ENCODE measurements around the gene IVNS1ABP.
A peak's percentile ranks its signal among the peaks of the same experiment; 100 is the strongest.
"Not testable (repeated sequence)": the region's sequence is repeated elsewhere in the genome, so short reads cannot be mapped to it uniquely, and the experiment has no call there.

Gene IVNS1ABP

DNA sequence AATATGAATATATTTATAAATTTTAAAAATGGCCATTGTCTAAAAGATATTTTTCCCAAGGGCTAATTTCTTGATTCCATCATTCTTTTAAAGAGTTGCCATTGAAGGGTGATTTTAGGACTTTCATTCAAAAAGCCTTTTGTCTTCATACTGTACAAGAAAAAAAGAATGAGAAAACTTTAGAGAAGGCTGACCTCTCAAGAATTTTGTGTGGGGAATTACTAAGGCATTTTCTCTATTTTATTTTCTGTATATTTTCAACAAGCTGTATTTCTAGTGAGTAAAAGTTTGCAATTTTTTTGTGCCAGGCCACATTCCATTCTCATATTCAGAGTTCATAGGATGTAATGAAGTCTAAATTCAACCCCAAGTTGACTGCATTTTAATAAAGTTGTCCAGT, 49.3 kb downstream of the IVNS1ABP start:
- Mint-ChIP-seq H3K27me3 (no peaks in the 10 kb centered on the region), H3K27ac (no peak overlapping the region), H3K4me1 (no peaks in the 10 kb centered on the region), H3K9me3 (no peaks in the 10 kb centered on the region), H3K4me3 (no peak overlapping the region), H3K36me3 (no peaks in the 10 kb centered on the region)
- DNase-seq = no peak
- CTCF ChIA-PET = interaction anchor here (1.3 kb wide), 1 partner anchor 9 kb away, joined by 3 read pairs; no protein-coding TSS in a partner anchor

DNA sequence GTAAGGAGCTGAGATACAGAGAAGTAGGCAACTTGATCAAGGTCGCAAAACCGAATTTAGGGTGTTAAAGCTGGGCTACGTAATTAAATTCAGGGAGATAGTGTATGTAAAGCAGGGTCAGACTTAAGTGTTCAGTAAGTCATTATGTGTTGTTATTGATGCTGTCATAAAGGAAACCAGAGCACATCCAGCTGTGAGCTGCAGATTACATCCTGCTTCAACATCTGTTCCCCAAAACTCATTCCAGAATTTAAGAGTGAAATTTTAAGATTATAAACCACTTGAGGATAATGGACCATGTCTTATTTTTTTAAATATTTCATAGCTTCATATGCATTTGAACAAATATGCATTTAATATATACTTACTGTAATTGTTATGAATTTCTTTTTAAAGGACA, 49.7 kb downstream of the IVNS1ABP start:
- no peaks in the 10 kb centered on the region for H3K27me3 Mint-ChIP-seq
- H3K27ac Mint-ChIP-seq = no peak overlapping the region
- H3K9me3 Mint-ChIP-seq = no peaks in the 10 kb centered on the region
- no peak overlapping the region for H3K4me3 Mint-ChIP-seq
- no peak for DNase-seq
- CTCF ChIA-PET = interaction anchor here (1.3 kb wide), 1 partner anchor 10 kb away, joined by 3 read pairs; no protein-coding TSS in a partner anchor
- H3K4me1 Mint-ChIP-seq = no peaks in the 10 kb centered on the region
- no peaks in the 10 kb centered on the region for H3K36me3 Mint-ChIP-seq

DNA sequence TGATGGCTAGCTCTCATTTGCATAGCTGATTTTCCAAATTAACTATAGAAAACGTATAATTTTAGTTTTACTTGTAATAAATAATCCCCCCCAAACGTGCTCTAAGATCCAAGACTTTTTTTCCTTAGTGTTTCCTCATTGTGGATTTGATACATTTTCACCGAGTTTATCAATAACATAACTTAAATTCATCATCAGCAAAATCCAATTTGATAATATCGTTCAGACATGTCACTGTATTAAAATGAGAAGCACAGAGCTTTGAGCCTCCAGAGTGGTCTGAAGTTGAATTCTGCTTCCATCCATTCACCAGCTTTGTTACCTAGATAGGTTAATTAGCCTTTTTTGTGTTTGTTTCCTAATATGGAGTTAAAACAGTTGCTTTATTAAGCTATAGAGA, 51.7 kb downstream of the IVNS1ABP start:
- Mint-ChIP-seq H3K36me3 (no peaks in the 10 kb centered on the region), H3K27me3 (no peaks in the 10 kb centered on the region), H3K4me1 (no peaks in the 10 kb centered on the region), H3K27ac (no peak overlapping the region), H3K9me3 (no peaks in the 10 kb centered on the region), H3K4me3 (no peak overlapping the region)
- no peak for DNase-seq
- CTCF ChIA-PET = interaction anchor here (0.9 to 1.7 kb wide), 2 partner anchors 14 to 15 kb away, joined by 3 read pairs; no protein-coding TSS in a partner anchor

DNA sequence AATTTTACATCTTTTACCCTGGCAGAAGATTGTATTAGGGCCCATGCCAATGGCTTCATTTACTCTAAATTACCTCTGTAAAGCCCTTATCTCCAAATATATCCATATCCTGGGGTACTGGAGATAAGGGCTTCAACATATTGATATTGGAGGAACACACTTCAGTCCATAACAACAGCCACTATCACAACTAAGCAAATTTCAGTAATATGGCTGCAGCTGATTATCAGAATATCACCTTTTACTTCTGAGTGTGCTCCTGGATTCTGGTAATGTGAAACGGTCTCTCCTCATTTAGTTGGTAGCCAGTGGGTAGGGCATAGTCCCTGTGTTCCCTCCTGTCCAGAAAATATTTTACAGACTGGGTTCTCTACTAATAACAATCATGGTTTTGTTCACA, 53.3 kb downstream of the IVNS1ABP start:
- DNase-seq = no peak
- no peaks in the 10 kb centered on the region for H3K27me3 Mint-ChIP-seq
- no peaks in the 10 kb centered on the region for H3K36me3 Mint-ChIP-seq
- H3K27ac Mint-ChIP-seq = no peak overlapping the region
- H3K4me1 Mint-ChIP-seq = peaks cover 3% of the 10 kb centered on the region
- no peaks in the 10 kb centered on the region for H3K9me3 Mint-ChIP-seq
- CTCF ChIA-PET = interaction anchor here (1.7 kb wide), 1 partner anchor 17 kb away, joined by 3 read pairs; no protein-coding TSS in a partner anchor
- no peak overlapping the region for H3K4me3 Mint-ChIP-seq

DNA sequence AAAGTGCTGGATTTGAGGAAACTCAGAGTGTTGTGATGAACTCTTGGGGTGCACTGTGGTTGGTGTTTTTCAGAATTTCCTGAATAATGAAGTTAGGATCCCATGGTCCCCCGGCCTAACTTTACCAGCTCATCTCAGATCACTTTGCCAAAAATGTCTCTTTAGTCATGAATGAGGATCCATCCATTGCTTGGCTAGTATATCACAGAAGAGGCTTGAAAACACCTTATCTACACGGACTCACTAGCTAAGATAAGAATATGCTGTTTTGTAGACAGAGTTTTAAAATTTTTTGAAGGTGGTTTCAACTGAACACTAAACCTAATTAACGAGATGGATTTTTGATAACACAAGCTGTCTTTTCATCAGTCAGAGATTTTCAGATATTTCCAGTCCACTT, 53.8 kb downstream of the IVNS1ABP start:
- no peak overlapping the region for H3K27ac Mint-ChIP-seq
- H3K9me3 Mint-ChIP-seq = no peaks in the 10 kb centered on the region
- no peak for DNase-seq
- no peak overlapping the region for H3K4me3 Mint-ChIP-seq
- H3K4me1 Mint-ChIP-seq = peaks cover 8% of the 10 kb centered on the region
- no peaks in the 10 kb centered on the region for H3K27me3 Mint-ChIP-seq
- CTCF ChIA-PET = no interaction called here
- peaks cover 2% of the 10 kb centered on the region for H3K36me3 Mint-ChIP-seq

DNA sequence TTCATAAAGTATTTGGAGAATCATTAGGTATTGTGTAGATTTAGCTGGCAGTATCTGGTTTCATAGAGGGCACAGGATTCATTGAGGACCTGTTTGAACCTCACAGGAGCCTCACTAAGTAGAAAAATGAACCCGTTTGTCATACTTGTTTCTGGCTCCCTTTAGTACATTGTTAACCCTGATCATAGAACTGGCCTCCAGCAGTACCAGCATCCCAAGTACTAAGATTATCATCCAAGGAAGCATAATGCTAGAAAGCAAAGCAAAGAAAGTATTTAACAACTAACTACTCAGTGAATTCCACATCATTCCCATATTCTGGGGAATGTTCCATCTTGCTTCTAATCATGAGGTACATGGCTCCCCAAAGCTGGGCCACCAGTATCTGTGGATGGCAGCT, 54.9 kb downstream of the IVNS1ABP start:
- H3K27ac Mint-ChIP-seq = no peak overlapping the region
- H3K9me3 Mint-ChIP-seq = no peaks in the 10 kb centered on the region
- CTCF ChIA-PET = no interaction called here
- H3K36me3 Mint-ChIP-seq = peaks cover 2% of the 10 kb centered on the region
- H3K4me1 Mint-ChIP-seq = peaks cover 17% of the 10 kb centered on the region
- no peak for DNase-seq
- H3K27me3 Mint-ChIP-seq = no peaks in the 10 kb centered on the region
- H3K4me3 Mint-ChIP-seq = no peak overlapping the region

DNA sequence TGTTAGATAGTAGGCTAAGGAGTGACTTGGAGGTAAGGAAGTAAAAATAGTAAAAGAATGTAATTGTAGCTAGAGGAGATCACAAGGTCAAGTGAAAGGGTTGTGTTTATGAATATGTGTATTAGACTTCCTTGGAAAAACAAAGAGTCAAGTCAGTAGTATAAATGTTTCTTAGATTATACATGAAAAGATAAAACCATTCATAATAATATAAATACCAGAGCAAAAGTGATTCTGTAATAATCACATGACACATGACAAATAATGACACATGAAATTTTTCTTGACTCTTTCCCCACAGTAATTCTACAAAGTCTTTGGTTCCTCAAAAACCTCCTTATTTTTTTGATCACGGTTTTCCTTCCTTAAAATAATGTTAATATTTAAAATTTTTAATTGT, 56.4 kb downstream of the IVNS1ABP start:
- Mint-ChIP-seq H3K4me1 (peaks cover 22% of the 10 kb centered on the region), H3K27me3 (no peaks in the 10 kb centered on the region), H3K36me3 (peaks cover 2% of the 10 kb centered on the region), H3K9me3 (no peaks in the 10 kb centered on the region), H3K4me3 (no peak overlapping the region), H3K27ac (no peak overlapping the region)
- no peak for DNase-seq
- CTCF ChIA-PET = no interaction called here

DNA sequence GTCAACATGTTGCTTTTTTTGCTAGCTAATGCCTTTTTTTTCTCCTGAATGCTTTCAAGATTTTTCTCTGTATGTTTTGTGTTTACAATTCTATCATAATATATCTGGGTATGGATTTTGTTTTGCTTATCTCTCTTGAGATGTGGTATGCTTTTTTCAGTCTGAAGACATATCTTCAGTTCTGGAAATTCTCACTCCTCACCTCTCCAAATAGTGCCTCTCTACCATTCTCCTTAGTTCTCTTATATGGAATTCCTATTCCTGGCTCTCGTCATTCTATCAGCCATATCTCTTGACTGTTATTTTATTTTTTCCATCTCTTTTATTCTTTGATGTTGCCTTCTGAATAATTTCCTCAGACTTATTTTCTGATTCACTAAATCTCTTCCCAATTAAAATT, 58.4 kb downstream of the IVNS1ABP start:
- Mint-ChIP-seq H3K27ac (no peak overlapping the region), H3K36me3 (peaks cover 6% of the 10 kb centered on the region), H3K9me3 (peaks cover 4% of the 10 kb centered on the region), H3K4me3 (no peak overlapping the region), H3K4me1 (peaks cover 22% of the 10 kb centered on the region), H3K27me3 (no peaks in the 10 kb centered on the region)
- DNase-seq = no peak
- CTCF ChIA-PET = no interaction called here

DNA sequence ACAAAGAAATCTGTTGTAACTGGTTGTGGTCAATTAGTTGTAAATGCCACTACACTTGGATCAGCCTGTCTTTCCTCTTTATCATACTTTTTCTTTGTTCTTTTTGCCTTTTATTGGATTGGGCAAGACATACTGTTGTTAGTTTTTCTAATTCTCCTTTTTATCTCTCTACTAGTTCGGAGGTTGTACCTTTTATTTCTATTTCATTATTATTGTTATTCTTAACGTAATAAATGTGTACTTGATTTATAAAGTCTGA, 59.2 kb downstream of the IVNS1ABP start:
- Mint-ChIP-seq H3K4me3 (no peak overlapping the region), H3K27ac (peak overlapping the region; percentile 62)
- DNase-seq = no peak

DNA sequence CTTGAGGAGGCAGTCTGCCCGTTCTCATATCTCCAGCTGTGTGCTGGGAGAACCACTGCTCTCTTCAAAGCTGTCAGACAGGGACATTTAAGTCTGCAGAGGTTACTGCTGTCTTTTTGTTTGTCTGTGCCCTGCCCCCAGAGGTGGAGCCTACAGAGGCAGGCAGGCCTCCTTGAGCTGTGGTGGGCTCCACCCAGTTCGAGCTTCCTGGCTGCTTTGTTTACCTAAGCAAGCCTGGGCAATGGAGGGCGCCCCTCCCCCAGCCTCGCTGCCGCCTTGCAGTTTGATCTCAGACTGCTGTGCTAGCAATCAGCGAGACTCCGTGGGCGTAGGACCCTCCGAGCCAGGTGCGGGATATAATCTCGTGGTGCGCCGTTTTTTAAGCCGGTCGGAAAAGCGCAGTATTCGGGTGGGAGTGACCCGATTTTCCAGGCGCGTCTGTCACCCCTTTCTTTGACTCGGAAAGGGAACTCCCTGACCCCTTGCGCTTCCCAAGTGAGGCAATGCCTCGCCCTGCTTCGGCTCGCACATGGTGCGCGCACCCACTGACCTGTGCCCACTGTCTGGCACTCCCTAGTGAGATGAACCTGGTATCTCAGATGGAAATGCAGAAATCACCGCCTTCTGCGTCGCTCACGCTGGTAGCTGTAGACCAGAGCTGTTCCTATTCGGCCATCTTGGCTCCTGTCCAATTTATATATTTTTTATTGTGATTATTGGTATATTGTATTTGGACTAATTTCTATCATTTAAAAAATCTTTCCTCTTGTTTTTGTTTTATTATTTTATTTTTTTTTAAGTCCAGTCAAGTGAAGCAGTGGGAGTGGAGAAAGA, 59.7 kb downstream of the IVNS1ABP start:
- CTCF ChIA-PET, DNase-seq, H3K36me3 Mint-ChIP-seq, H3K9me3 Mint-ChIP-seq, H3K27me3 Mint-ChIP-seq: not testable (repeated sequence)
- H3K4me3 Mint-ChIP-seq = peak overlapping the region; percentile 45
- peak overlapping the region; percentile 76 for H3K27ac Mint-ChIP-seq
- H3K4me1 Mint-ChIP-seq = peaks cover 22% of the 10 kb centered on the region

More for the DNA sequence above, 59.2 kb downstream of the IVNS1ABP start:
- Mint-ChIP-seq H3K4me1 (peaks cover 22% of the 10 kb centered on the region), H3K9me3 (peaks cover 4% of the 10 kb centered on the region), H3K27me3 (no peaks in the 10 kb centered on the region), H3K36me3 (peaks cover 6% of the 10 kb centered on the region)
- CTCF ChIA-PET = no interaction called here

DNA sequence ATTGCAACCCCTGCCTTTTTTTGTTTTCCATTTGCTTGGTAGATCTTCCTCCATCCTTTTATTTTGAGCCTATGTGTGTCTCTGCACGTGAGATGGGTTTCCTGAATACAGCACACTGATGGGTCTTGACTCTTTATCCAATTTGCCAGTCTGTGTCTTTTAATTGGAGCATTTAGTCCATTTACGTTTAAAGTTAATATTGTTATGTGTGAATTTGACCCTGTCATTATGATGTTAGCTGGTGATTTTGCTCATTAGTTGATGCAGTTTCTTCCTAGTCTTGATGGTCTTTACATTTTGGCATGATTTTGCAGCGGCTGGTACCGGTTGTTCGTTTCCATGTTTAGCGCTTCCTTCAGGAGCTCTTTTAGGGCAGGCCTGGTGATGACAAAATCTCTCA, 61.4 kb downstream of the IVNS1ABP start:
- H3K36me3 Mint-ChIP-seq, DNase-seq, CTCF ChIA-PET, H3K9me3 Mint-ChIP-seq, H3K4me3 Mint-ChIP-seq, H3K27me3 Mint-ChIP-seq, H3K27ac Mint-ChIP-seq: not testable (repeated sequence)
- H3K4me1 Mint-ChIP-seq = peaks cover 22% of the 10 kb centered on the region

DNA sequence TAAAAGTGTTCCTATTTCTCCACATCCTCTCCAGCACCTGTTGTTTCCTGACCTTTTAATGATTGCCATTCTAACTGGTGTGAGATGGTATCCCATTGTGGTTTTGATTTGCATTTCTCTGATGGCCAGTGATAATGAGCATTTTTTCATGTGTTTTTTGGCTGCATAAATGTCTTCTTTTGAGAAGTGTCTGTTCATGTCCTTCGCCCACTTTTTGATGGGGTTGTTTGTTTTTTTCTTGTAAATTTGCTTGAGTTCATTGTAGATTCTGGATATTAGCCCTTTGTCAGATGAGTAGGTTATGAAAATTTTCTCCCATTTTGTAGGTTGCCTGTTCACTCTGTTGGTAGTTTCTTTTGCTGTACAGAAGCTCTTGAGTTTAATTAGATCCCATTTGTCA, 64.6 kb downstream of the IVNS1ABP start:
- H3K4me1 Mint-ChIP-seq, H3K27ac Mint-ChIP-seq, DNase-seq, H3K36me3 Mint-ChIP-seq, H3K4me3 Mint-ChIP-seq, H3K9me3 Mint-ChIP-seq, CTCF ChIA-PET, H3K27me3 Mint-ChIP-seq: not testable (repeated sequence)

DNA sequence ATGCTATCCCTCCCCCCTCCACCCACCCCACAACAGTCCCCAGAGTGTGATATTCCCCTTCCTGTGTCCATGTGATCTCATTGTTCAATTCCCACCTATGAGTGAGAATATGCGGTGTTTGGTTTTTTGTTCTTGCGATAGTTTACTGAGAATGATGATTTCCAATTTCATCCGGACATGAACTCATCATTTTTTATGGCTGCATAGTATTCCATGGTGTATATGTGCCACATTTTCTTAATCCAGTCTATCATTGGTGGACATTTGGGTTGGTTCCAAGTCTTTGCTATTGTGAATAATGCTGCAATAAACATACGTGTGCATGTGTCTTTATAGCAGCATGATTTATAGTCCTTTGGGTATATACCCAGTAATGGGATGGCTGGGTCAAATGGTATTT, 65.1 kb downstream of the IVNS1ABP start:
- H3K4me3 Mint-ChIP-seq, H3K4me1 Mint-ChIP-seq, H3K27ac Mint-ChIP-seq, DNase-seq, H3K9me3 Mint-ChIP-seq, H3K36me3 Mint-ChIP-seq, H3K27me3 Mint-ChIP-seq, CTCF ChIA-PET: not testable (repeated sequence)

DNA sequence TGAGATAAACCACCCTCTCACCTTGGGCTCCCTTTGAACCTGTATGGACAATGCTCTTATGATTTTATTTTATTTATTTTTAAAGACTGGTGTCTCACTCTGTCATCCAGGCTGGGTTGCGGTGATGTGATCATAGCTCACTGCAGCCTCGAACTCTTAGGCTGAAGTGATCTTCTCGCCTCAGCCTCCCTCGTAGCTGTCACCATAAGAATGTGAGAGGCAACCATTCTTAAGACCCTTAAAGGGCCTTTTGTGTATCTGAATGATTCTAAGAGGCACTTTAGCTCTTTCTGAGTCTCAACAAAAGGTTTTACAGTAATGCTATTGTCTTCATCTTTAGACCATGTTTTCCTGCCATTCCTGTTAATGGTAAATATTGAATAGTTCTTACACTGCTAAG, 67.0 kb downstream of the IVNS1ABP start:
- Mint-ChIP-seq H3K36me3 (peaks cover 4% of the 10 kb centered on the region), H3K4me1 (no peaks in the 10 kb centered on the region), H3K4me3 (no peak overlapping the region), H3K27ac (no peak overlapping the region), H3K9me3 (peaks cover 4% of the 10 kb centered on the region), H3K27me3 (no peaks in the 10 kb centered on the region)
- DNase-seq = no peak
- CTCF ChIA-PET = interaction anchor here (1.2 kb wide), 1 partner anchor 15 kb away, joined by 3 read pairs; no protein-coding TSS in a partner anchor

DNA sequence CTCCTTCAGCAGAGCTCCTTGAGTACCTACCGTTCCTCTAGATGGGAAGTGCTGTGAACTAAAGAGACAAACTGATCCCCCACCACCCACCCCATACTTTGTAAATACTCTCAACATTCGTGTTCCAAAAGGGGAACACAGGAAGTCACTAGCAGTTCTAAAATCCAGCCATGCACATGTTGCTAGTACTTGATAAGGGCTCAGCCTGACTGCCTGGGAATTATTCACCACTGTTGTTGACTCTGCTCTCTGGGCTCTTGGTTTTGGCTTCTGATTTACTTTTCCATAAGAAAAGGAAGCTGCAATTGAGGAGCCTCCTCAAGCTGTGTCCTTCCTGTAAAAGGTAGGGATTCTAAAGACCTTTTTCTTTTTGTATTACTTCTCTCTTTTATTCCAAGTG, 67.5 kb downstream of the IVNS1ABP start:
- no peaks in the 10 kb centered on the region for H3K27me3 Mint-ChIP-seq
- H3K9me3 Mint-ChIP-seq = no peaks in the 10 kb centered on the region
- DNase-seq = no peak
- no peaks in the 10 kb centered on the region for H3K36me3 Mint-ChIP-seq
- CTCF ChIA-PET = no interaction called here
- no peaks in the 10 kb centered on the region for H3K4me1 Mint-ChIP-seq
- no peak overlapping the region for H3K4me3 Mint-ChIP-seq
- no peak overlapping the region for H3K27ac Mint-ChIP-seq

All from activated naive CD4-positive, alpha-beta T cell treated with anti-CD3 and anti-CD28 coated beads, Interleukin-2, amount 10 ng/mL, durations not matched to agents 7 days and 5 days (primary cell).